ENCODE data around the gene TNS3.
A peak's percentile ranks its signal among the peaks of the same experiment; 100 is the strongest.
"Not testable (repeated sequence)": the region's sequence is repeated elsewhere in the genome, so short reads cannot be mapped to it uniquely, and the experiment has no call there.

TNS3 gene

DNA sequence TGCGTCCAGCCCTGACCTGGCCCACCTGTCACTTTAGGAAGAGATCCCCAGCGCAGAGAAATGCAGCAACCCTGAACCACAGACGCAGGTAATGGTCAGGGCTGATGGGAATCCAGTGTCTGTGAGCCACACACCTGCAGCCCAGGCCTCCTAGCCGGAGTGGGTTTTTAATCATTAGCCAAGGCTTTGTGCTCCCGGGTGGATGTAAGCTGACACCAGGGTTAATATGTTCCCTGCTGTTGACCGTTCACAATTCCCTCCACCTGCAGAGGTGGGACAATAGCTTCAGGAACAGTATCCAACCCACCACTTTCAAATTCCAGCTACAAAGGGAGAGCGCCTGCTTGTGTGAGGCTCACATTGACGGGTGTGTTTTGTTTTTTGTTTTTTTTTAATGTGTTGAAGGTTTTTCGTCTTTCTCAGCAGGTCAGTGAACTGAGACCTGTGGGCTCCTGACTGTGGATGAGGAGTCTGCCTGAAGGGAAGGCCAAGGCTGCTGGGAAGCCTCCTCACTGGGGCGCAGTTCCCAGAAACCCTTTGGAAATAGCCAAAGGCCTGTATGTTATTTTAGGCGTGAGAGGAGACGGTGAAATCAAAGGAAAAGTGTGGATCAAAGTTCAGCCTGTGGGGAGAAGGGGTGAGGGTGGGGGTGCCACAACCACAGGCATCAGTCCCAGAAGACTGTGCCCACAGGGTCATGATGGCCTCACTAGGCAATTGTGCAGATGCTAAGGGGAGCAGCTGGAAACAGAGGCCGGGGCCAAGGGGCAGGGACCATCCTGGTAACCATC is 111.1 kb downstream of the TNS3 start:
- DNase-seq (ENCODE audit: low read depth): no peak
- no peak overlapping the region for H3K4me3 ChIP-seq (ENCODE audit: low read depth, low read length)
- TF ChIP-seq CTCF (conservative IDR thresholded peaks at IDR 0.05; ENCODE audit: low read depth, low read length): no peak

DNA sequence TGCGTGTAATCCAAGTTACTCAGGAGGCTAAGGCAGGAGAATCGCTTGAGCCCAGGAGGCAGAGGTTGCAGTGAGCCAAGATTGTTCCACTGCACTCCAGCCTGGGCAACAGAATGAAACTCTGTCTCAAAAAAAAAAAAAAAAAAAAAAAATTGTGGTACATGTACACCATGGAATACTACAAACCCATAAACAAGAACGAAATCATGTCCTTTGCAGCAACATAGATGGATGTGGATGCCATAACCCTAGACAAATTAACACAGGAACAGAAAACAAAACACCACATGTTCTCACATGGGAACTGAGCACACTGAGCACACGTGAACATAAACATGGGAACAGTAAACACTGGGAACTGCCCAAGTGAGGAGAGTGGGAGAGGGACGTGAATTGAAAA is 112.1 kb downstream of the TNS3 start:
- DNase-seq (ENCODE audit: low read depth); H3K4me3 ChIP-seq (ENCODE audit: low read depth, low read length): not testable (repeated sequence)

GRCh38 chr7:47466832-47467231 is 115.1 kb downstream of the TNS3 start:
- H3K4me3 ChIP-seq (ENCODE audit: low read depth, low read length): no peak overlapping the region
- no peak for TF ChIP-seq CTCF (conservative IDR thresholded peaks at IDR 0.05; ENCODE audit: low read depth, low read length)
- DNase-seq (ENCODE audit: low read depth): no peak

DNA sequence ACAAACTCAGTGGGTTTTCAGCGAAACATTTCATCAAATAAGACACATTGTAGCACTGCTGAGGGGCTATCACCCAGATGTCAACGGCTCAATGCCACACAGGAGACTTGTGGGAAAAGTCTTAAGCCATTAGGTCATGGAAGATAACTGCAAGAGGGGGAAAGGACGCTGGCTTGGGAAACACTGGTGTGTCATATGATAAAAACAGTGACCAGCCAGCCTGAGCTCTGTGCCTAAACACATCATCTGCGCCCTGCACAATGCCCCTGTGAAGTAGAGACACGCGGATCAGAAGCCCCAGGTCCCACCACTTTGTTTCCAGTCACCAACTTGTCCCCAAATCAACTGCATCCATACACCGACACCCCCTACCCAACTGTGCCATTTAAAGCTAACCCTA is 116.7 kb downstream of the TNS3 start:
- DNase-seq (ENCODE audit: low read depth): no peak
- no peak overlapping the region for H3K4me3 ChIP-seq (ENCODE audit: low read depth, low read length)
- no peak for TF ChIP-seq CTCF (conservative IDR thresholded peaks at IDR 0.05; ENCODE audit: low read depth, low read length)

DNA sequence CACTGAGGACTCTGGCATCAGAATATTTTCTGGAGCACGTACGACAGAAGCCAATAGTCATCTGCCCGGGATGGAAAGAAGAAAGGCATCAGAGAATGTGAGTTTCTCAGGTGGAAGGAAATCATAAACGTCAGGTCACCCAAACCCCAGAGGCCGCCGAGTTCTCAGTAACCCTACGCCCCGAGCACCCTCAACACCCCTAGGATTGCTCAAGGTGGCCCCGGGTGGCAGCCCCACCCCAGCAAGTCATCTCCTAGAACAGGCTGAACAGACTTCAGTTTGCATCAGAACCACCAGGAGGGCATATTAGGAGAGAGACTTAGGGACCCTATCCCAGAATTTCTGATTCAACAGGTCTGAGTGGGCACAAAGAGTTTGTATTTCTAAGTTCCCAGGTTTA is 117.6 kb downstream of the TNS3 start:
- no peak for TF ChIP-seq CTCF (conservative IDR thresholded peaks at IDR 0.05; ENCODE audit: low read depth, low read length)

DNA sequence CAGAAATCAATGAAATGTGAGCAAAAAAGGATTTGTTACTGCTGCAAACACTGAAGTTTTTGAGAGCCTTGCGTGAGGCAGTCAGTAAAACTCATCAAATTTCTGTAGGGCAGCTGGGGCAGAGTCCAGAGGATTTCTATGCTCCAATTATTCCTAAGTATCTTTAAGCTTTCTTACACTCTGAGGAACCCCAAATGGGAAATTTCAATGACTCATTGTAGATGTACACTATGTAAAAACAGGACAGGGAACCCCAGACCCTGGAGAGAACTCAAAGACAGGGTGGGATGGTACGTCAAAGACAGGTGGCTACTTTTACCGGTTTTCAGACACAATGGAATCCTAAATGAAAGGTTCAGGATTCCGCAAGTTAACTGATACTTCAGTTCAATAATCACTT is 120.2 kb downstream of the TNS3 start:
- TF ChIP-seq CTCF (conservative IDR thresholded peaks at IDR 0.05; ENCODE audit: low read depth, low read length): no peak
- DNase-seq (ENCODE audit: low read depth): no peak
- no peak overlapping the region for H3K4me3 ChIP-seq (ENCODE audit: low read depth, low read length)

More for the DNA sequence above, 117.6 kb downstream of the TNS3 start:
- no peak for DNase-seq (ENCODE audit: low read depth)
- no peak overlapping the region for H3K4me3 ChIP-seq (ENCODE audit: low read depth, low read length)

- TF ChIP-seq CTCF (conservative IDR thresholded peaks at IDR 0.05; ENCODE audit: low read depth, low read length): no peak
- no peak overlapping the region for H3K4me3 ChIP-seq (ENCODE audit: low read depth, low read length)
- DNase-seq (ENCODE audit: low read depth): peak; percentile 71
These were observed 120.8 kb downstream of the TNS3 start for GRCh38 chr7:47461161-47461560.

Measured in choroid plexus epithelial cell (primary cell).